KMS-11 (cell line): ENCODE results near the gene ELANE.

Experiments
- H2AFZ ChIP-seq: fragments of 200-600 bp; sonication (generic); 2 replicates; pipeline ENCODE4 v1.6.1; 2016; ENCODE audit warnings: antibody characterized with exemption, mixed run types, low read depth
- H3K27ac ChIP-seq: fragments of 200-600 bp; sonication (generic); 2 replicates; pipeline ENCODE4 v1.6.1; 2016; ENCODE audit warnings: mild to moderate bottlenecking, mixed run types
- H3K27me3 ChIP-seq: fragments of 200-600 bp; sonication (generic); 2 replicates; pipeline ENCODE4 v1.6.1; 2017; ENCODE audit warnings: mild to moderate bottlenecking, low read depth, mixed run types, moderate library complexity; ENCODE audit not compliant: insufficient read depth
- H3K36me3 ChIP-seq: fragments of 200-600 bp; sonication (generic); 2 replicates; pipeline ENCODE4 v1.6.1; 2017; ENCODE audit warnings: mild to moderate bottlenecking, mixed run types; ENCODE audit not compliant: insufficient read depth
- H3K4me1 ChIP-seq: fragments of 200-600 bp; sonication (generic); 2 replicates; pipeline ENCODE4 v1.6.1; 2016; ENCODE audit warnings: mild to moderate bottlenecking, low read depth, mixed run types; ENCODE audit not compliant: poor library complexity, severe bottlenecking
- H3K4me2 ChIP-seq: fragments of 200-600 bp; sonication (generic); 2 replicates; pipeline ENCODE4 v1.7.0; 2016; ENCODE audit warnings: mild to moderate bottlenecking, mixed run types
- H3K4me3 ChIP-seq: fragments of 200-600 bp; sonication (generic); IDR thresholded peaks from 2 replicates; pipeline ENCODE4 v1.6.1; 2017; ENCODE audit warnings: low read depth, low read length, mixed read lengths; ENCODE audit not compliant: insufficient read depth
- H3K79me2 ChIP-seq: fragments of 200-600 bp; sonication (generic); 2 replicates; pipeline ENCODE4 v1.6.1; 2016; ENCODE audit warnings: low read depth, mixed run types; ENCODE audit not compliant: insufficient read depth
- H3K9ac ChIP-seq: fragments of 200-600 bp; sonication (generic); 2 replicates; pipeline ENCODE4 v1.6.1; 2016; ENCODE audit warnings: mild to moderate bottlenecking, mixed run types
- H4K20me1 ChIP-seq: fragments of 200-600 bp; sonication (generic); 2 replicates; pipeline ENCODE4 v1.6.1; 2016; ENCODE audit warnings: mild to moderate bottlenecking, mixed run types; ENCODE audit not compliant: insufficient read depth
- TF ChIP-seq, protein P1 (sequence below): fragments of 200-600 bp; sonication (generic); conservative IDR thresholded peaks from 2 replicates; pipeline ENCODE4 v1.6.1; 2017; ENCODE audit warnings: low read depth, mild to moderate bottlenecking, antibody characterized with exemption, low read length, moderate library complexity, mixed read lengths

The ELANE gene

DNA sequence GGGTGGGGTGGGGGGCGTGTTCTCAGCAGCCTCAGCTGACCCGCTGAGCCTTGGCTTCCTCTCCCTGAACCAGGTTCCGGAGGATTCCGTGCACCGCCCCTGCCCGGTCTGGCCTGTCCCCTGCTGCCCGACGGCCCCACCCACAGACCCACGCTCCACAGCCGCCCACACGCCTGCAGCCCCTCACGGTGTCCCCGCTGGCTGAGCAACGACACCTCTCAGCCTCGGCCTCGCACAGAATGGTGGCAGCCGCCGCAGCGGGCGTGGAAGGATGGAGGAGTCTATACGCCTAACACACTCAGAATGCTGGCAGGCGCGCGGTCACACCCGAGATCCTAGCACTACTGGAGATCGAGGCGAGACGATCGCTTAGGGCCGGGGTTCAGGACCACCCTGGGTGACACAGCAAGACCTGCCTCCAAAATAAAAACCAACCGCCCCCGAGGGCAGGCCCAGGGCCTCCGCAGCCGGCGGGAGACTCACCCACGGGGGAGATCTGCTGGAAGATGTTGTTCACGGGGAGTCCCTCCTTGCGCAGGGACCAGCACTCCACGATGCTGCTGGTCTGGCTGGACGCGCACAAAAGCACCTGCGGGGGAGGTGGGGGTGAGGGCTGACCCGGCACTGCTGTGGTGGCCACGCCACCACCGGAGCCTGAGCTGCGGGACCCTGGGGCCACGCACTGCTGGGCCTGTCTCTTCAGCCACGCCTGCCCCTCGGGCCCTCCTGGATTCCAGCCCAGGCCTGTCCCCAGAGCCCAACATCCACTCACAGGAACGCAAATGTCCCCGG is 32.5 kb downstream of the ELANE start:
- Histone ChIP-seq H3K4me1 (no peaks in the 10 kb centered on the region), H2AFZ (no peak overlapping the region), H3K4me3 (no peak overlapping the region), H3K27me3 (no peaks in the 10 kb centered on the region), H3K36me3 (no peaks in the 10 kb centered on the region), H3K27ac (no peak overlapping the region), H3K9ac (no peak overlapping the region), H4K20me1 (no peaks in the 10 kb centered on the region), H3K4me2 (no peak overlapping the region), H3K79me2 (no peaks in the 10 kb centered on the region)
- TF ChIP-seq, protein P1, sequence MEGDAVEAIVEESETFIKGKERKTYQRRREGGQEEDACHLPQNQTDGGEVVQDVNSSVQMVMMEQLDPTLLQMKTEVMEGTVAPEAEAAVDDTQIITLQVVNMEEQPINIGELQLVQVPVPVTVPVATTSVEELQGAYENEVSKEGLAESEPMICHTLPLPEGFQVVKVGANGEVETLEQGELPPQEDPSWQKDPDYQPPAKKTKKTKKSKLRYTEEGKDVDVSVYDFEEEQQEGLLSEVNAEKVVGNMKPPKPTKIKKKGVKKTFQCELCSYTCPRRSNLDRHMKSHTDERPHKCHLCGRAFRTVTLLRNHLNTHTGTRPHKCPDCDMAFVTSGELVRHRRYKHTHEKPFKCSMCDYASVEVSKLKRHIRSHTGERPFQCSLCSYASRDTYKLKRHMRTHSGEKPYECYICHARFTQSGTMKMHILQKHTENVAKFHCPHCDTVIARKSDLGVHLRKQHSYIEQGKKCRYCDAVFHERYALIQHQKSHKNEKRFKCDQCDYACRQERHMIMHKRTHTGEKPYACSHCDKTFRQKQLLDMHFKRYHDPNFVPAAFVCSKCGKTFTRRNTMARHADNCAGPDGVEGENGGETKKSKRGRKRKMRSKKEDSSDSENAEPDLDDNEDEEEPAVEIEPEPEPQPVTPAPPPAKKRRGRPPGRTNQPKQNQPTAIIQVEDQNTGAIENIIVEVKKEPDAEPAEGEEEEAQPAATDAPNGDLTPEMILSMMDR = no peak

GRCh38 chr19:885536-886224 is 33.6 kb downstream of the ELANE start:
- H4K20me1 ChIP-seq = no peaks in the 10 kb centered on the region
- no peak overlapping the region for H3K4me2 ChIP-seq
- H3K9ac ChIP-seq = no peak overlapping the region
- TF ChIP-seq, protein P1 = no peak
- H3K79me2 ChIP-seq = no peaks in the 10 kb centered on the region
- no peaks in the 10 kb centered on the region for H3K27me3 ChIP-seq
- no peak overlapping the region for H3K27ac ChIP-seq
- H2AFZ ChIP-seq = no peak overlapping the region
- H3K4me3 ChIP-seq = no peak overlapping the region
- no peaks in the 10 kb centered on the region for H3K4me1 ChIP-seq
- H3K36me3 ChIP-seq = no peaks in the 10 kb centered on the region

DNA sequence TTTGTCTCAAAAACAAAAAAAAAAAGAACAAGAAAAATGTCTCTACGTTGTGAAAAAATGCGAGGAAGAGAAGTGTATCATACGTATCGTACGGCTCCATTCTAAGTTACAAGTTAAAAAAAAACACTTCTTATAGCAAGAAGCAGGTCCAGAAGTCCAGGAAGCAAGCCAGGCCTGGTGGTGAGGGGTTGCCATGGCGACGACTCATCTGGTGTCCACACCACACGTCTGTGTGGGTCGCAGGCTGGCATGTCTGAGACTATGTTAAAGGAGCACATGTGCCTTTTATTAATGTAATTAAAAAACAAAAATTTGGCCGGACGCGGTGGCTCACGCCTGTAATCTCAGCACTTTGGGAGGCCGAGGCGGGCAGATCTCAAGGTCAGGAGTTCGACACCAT is 35.0 kb downstream of the ELANE start:
- no peaks in the 10 kb centered on the region for H3K36me3 ChIP-seq
- H3K4me1 ChIP-seq = no peaks in the 10 kb centered on the region
- H4K20me1 ChIP-seq = no peaks in the 10 kb centered on the region
- no peak overlapping the region for H3K4me3 ChIP-seq
- H3K79me2 ChIP-seq = peaks cover 4% of the 10 kb centered on the region; the same call in 1 of the 2 replicates
- H3K27me3 ChIP-seq = no peaks in the 10 kb centered on the region
- TF ChIP-seq, protein P1 = no peak
- H3K4me2 ChIP-seq = no peak overlapping the region
- H3K27ac ChIP-seq = no peak overlapping the region
- H2AFZ ChIP-seq = no peak overlapping the region
- no peak overlapping the region for H3K9ac ChIP-seq

DNA sequence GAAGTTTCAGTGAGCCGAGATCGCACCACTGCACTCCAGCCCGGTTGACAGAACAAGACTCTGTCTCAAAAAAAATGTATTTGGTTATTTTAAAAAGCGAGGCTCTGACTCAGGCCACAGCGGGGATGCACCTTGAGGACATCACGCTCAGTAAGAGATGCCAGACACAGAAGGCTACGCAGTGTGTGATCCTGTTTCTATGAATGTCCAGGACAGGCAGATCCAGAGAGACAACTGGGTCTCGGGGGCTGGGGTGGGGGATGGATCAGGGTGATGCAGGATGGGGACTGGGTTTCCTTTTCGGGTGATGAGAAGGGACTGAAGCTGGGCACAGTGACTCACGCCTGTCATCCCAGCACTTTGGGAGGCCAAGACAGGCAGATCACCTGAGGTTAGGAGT is 35.5 kb downstream of the ELANE start:
- TF ChIP-seq, protein P1 = no peak
- Histone ChIP-seq H3K4me3 (no peak overlapping the region), H2AFZ (no peak overlapping the region), H3K79me2 (peaks cover 9% of the 10 kb centered on the region; the same call in 1 of the 2 replicates), H4K20me1 (no peaks in the 10 kb centered on the region), H3K36me3 (no peaks in the 10 kb centered on the region), H3K27me3 (no peaks in the 10 kb centered on the region), H3K27ac (no peak overlapping the region), H3K9ac (no peak overlapping the region), H3K4me2 (no peak overlapping the region), H3K4me1 (no peaks in the 10 kb centered on the region)
